Measurements from ENCODE around the gene XPO1. TPM values are rescaled to one million over a fixed set of nuclear protein-coding genes. Genes with fewer than 3 reads are reported as not detected.

The XPO1 gene
- total and polyA plus RNA-seq, 2 experiments from 2014 or later: 115 to 485 TPM

DNA sequence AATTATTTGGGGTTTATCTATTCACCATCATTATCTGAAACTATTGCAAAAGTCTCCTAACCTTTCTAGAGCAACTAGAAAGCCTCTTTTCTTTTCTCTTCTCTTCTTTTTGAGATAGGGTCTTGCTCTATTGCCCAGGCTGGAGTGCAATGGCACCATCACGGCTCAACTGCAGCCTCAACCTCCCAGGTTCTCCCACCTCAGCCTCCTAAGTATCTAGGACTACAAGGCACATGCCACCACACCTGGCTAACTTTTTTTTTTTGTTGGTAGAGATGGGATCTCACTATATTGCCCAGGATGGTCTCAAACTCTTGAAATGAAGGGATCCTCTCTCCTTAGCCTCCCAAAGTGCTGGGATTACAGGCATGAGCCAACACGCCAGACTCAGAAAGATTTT, 24.5 kb upstream of the XPO1 start:
- Histone ChIP-seq H3K9me2 (ENCODE audit: insufficient read depth) (0 out of 2 replicates have a peak, but pooled peaks cover 4% of the 10 kb centered on the region), H3K79me2 (replicated peaks; ENCODE audit: insufficient read depth) (no peaks in the 10 kb centered on the region), H3K4me2 (no peak overlapping the region), H3K36me3 (ENCODE audit: insufficient read depth) (no peaks in the 10 kb centered on the region), H4K20me1 (replicated peaks; ENCODE audit: insufficient read depth) (no peaks in the 10 kb centered on the region), H3F3A (replicated peaks; ENCODE audit: low read depth) (no peaks in the 10 kb centered on the region), H3K4me3 (no peak overlapping the region), H3K4me1 (ENCODE audit: insufficient read depth) (no peaks in the 10 kb centered on the region), H2AFZ (no peak overlapping the region), H3K27me3 (ENCODE audit: insufficient read depth) (no peaks in the 10 kb centered on the region), H3K27ac (ENCODE audit: low read depth) (no peak overlapping the region)
- no peaks in the 10 kb centered on the region; the same call in 2 of the 3 replicates for H3K4me1 Mint-ChIP-seq
- DNase-seq (ENCODE audit: low spot score): no peak
- ATAC-seq: no peak
- no peak for TF ChIP-seq NANOG (IDR thresholded peaks at IDR 0.05; ENCODE audit: borderline replicate concordance)
- no peak overlapping the region for H3K4me3 Mint-ChIP-seq
- no peaks in the 10 kb centered on the region for H3K9me3 Mint-ChIP-seq
- peaks cover 4% of the 10 kb centered on the region for H3K27me3 Mint-ChIP-seq (ENCODE audit: insufficient read depth, low read depth, poor library complexity)
- no peaks in the 10 kb centered on the region for H3K36me3 Mint-ChIP-seq (ENCODE audit: low read depth)
- H3K27ac Mint-ChIP-seq: no peak overlapping the region

- Histone ChIP-seq H3K27me3 (ENCODE audit: insufficient read depth) (no peaks in the 10 kb centered on the region), H3K27ac (ENCODE audit: low read depth) (no peak overlapping the region), H3K36me3 (ENCODE audit: insufficient read depth) (no peaks in the 10 kb centered on the region), H2AFZ (no peak overlapping the region), H3K4me2 (no peak overlapping the region), H3K9me2 (ENCODE audit: insufficient read depth) (0 out of 2 replicates have a peak, but pooled peaks cover 4% of the 10 kb centered on the region), H4K20me1 (replicated peaks; ENCODE audit: insufficient read depth) (no peaks in the 10 kb centered on the region), H3K4me1 (ENCODE audit: insufficient read depth) (no peaks in the 10 kb centered on the region), H3K4me3 (no peak overlapping the region), H3K79me2 (replicated peaks; ENCODE audit: insufficient read depth) (no peaks in the 10 kb centered on the region), H3F3A (replicated peaks; ENCODE audit: low read depth) (no peaks in the 10 kb centered on the region)
- ATAC-seq: no peak
- Mint-ChIP-seq H3K27me3 (ENCODE audit: insufficient read depth, low read depth, poor library complexity) (peaks cover 8% of the 10 kb centered on the region), H3K27ac (no peak overlapping the region), H3K4me1 (no peaks in the 10 kb centered on the region), H3K9me3 (no peaks in the 10 kb centered on the region), H3K36me3 (ENCODE audit: low read depth) (no peaks in the 10 kb centered on the region; the same call in 2 of the 3 replicates), H3K4me3 (no peak overlapping the region)
- DNase-seq (ENCODE audit: low spot score): no peak
- TF ChIP-seq CTCF (conservative IDR thresholded peaks at IDR 0.05; ENCODE audit: low read depth in 2 of 2) (no peak), JUNB (IDR thresholded peaks at IDR 0.05; ENCODE audit: unreplicated experiment) (no peak), STAT1 (IDR thresholded peaks at IDR 0.05; ENCODE audit: unreplicated experiment) (no peak), ETS1 (IDR thresholded peaks at IDR 0.05) (no peak), POLR2AphosphoS5 (IDR thresholded peaks at IDR 0.05; ENCODE audit: low read depth) (no peak), EZH2phosphoT487 (IDR thresholded peaks at IDR 0.05; ENCODE audit: unreplicated experiment) (no peak), NANOG (IDR thresholded peaks at IDR 0.05; ENCODE audit: borderline replicate concordance) (no peak), REST (IDR thresholded peaks at IDR 0.05; ENCODE audit: unreplicated experiment) (no peak), CREB1 (CRISPR knock-in tag; IDR thresholded peaks at IDR 0.05; ENCODE audit: low read depth) (no peak)
- TF ChIP-seq, protein P1, sequence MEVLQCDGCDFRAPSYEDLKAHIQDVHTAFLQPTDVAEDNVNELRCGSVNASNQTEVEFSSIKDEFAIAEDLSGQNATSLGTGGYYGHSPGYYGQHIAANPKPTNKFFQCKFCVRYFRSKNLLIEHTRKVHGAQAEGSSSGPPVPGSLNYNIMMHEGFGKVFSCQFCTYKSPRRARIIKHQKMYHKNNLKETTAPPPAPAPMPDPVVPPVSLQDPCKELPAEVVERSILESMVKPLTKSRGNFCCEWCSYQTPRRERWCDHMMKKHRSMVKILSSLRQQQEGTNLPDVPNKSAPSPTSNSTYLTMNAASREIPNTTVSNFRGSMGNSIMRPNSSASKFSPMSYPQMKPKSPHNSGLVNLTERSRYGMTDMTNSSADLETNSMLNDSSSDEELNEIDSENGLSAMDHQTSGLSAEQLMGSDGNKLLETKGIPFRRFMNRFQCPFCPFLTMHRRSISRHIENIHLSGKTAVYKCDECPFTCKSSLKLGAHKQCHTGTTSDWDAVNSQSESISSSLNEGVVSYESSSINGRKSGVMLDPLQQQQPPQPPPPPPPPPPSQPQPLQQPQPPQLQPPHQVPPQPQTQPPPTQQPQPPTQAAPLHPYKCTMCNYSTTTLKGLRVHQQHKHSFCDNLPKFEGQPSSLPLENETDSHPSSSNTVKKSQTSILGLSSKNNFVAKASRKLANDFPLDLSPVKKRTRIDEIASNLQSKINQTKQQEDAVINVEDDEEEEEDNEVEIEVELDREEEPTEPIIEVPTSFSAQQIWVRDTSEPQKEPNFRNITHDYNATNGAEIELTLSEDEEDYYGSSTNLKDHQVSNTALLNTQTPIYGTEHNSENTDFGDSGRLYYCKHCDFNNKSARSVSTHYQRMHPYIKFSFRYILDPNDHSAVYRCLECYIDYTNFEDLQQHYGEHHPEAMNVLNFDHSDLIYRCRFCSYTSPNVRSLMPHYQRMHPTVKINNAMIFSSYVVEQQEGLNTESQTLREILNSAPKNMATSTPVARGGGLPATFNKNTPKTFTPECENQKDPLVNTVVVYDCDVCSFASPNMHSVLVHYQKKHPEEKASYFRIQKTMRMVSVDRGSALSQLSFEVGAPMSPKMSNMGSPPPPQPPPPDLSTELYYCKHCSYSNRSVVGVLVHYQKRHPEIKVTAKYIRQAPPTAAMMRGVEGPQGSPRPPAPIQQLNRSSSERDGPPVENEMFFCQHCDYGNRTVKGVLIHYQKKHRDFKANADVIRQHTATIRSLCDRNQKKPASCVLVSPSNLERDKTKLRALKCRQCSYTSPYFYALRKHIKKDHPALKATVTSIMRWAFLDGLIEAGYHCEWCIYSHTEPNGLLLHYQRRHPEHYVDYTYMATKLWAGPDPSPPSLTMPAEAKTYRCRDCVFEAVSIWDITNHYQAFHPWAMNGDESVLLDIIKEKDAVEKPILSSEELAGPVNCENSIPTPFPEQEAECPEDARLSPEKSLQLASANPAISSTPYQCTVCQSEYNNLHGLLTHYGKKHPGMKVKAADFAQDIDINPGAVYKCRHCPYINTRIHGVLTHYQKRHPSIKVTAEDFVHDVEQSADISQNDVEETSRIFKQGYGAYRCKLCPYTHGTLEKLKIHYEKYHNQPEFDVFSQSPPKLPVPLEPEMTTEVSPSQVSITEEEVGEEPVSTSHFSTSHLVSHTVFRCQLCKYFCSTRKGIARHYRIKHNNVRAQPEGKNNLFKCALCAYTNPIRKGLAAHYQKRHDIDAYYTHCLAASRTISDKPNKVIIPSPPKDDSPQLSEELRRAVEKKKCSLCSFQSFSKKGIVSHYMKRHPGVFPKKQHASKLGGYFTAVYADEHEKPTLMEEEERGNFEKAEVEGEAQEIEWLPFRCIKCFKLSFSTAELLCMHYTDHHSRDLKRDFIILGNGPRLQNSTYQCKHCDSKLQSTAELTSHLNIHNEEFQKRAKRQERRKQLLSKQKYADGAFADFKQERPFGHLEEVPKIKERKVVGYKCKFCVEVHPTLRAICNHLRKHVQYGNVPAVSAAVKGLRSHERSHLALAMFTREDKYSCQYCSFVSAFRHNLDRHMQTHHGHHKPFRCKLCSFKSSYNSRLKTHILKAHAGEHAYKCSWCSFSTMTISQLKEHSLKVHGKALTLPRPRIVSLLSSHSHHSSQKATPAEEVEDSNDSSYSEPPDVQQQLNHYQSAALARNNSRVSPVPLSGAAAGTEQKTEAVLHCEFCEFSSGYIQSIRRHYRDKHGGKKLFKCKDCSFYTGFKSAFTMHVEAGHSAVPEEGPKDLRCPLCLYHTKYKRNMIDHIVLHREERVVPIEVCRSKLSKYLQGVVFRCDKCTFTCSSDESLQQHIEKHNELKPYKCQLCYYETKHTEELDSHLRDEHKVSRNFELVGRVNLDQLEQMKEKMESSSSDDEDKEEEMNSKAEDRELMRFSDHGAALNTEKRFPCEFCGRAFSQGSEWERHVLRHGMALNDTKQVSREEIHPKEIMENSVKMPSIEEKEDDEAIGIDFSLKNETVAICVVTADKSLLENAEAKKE (CRISPR knock-in tag; IDR thresholded peaks at IDR 0.05): no peak
Measured at GRCh38 chr2:61558160-61558559, 20.0 kb upstream of the XPO1 start.

All from GM23338 (cell line).